ENCODE results near the gene SMAP2.

GRCh38 chr1:40469327-40469726 lies 95.8 kb downstream of the SMAP2 start:
- TF ChIP-seq CTCF (tag by site-specific recombination; IDR thresholded peaks at IDR 0.05) (no peak), ZBTB1 (tag by site-specific recombination; IDR thresholded peaks at IDR 0.05) (no peak), ZNF510 (tag by site-specific recombination; IDR thresholded peaks at IDR 0.05; ENCODE audit: insufficient replicate concordance) (no peak), HOXA7 (CRISPR knock-in tag; IDR thresholded peaks at IDR 0.05; ENCODE audit: borderline replicate concordance) (no peak), TRIM28 (IDR thresholded peaks at IDR 0.05; ENCODE audit: borderline replicate concordance, low read length) (no peak), ZNF248 (tag by site-specific recombination; IDR thresholded peaks at IDR 0.05) (no peak), SETDB1 (IDR thresholded peaks at IDR 0.05; ENCODE audit: insufficient read length, low read length) (no peak), ZNF292 (tag by site-specific recombination; IDR thresholded peaks at IDR 0.05; ENCODE audit: borderline replicate concordance, low read depth) (no peak), MZF1 (tag by site-specific recombination; IDR thresholded peaks at IDR 0.05; ENCODE audit: borderline replicate concordance) (no peak), ZNF24 (tag by site-specific recombination; IDR thresholded peaks at IDR 0.05) (no peak)
